HG03342 (cell line): ENCODE measurements around the gene SIRT4.
A peak's percentile ranks its signal among the peaks of the same experiment; 100 is the strongest.
"Not testable (repeated sequence)": the region's sequence is repeated elsewhere in the genome, so short reads cannot be mapped to it uniquely, and the experiment has no call there.

Experiments
- ATAC-seq: cut with Tn5 transposase; IDR thresholded peaks from one replicate; pipeline ENCODE4 v1.9.1; 2021; ENCODE audit warnings: mild to moderate bottlenecking, moderate library complexity; ENCODE audit not compliant: unreplicated experiment

SIRT4 gene, protein sequence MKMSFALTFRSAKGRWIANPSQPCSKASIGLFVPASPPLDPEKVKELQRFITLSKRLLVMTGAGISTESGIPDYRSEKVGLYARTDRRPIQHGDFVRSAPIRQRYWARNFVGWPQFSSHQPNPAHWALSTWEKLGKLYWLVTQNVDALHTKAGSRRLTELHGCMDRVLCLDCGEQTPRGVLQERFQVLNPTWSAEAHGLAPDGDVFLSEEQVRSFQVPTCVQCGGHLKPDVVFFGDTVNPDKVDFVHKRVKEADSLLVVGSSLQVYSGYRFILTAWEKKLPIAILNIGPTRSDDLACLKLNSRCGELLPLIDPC

DNA sequence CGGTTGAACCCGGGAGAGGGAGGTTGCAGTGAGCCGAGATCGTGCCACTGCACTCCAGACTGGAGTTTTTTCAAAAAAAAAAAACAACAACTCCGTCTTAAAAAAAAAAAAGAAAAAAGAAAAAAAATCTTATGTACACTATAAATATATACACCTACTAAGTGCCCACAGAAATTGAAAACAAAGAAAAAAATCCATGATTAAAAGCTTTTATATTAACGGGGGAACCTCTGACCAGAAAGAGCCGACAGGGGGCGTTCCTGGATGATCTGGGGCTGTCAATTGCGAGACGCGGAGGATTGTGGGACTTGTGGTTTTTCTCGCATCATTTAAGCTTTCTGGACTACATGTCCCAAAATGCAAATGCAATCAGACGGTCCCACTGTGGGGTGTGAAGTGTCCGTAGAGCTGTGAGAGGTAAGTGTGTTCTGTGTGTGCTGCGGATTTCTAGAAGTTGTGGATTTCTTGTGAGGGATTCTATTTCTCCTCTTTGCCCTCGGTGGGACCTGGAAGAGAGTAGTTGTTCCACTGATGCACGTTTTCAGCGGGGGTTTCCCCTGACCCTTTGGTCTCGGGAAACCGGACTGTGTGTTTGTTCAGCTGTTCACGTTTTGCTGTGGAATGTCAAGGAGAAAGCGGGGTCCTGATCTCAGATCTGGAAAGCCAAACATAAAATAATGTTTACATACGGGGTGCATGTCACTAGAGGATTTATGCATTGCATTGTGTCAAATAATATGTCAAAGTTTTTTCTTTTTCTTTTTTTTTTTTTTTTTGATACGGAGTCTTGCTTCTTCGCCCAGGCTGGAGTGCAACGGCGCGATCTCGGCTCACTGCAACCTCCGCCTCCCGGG lies at the start of gene SIRT4:
Gene SIRT4 (plus strand): TSS at position 360 of the 854 bp plus-strand sequence. CDS start 1,241 bp downstream, outside the sequence.
- peak; percentile 95 for ATAC-seq

DNA sequence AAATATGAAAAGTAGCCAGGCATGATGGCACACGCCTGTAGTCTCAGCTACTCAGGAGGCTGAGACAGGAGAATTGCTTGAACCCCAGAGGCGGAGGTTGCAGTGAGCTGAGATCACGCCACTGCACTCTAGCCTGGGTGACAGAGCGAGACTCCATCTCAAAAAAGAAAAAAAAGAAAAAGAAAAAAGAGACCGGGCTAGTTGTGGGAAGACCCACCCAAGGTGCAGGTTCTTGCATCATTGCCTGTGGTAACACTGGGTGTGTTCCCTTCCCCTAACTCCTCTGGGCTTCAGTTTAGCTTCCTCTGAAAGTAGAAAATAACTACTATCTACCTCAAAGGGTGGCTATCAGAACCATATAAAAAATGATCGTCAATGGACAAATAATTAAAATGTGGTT lies 48.8 kb upstream of the SIRT4 start:
- ATAC-seq = not testable (repeated sequence)

DNA sequence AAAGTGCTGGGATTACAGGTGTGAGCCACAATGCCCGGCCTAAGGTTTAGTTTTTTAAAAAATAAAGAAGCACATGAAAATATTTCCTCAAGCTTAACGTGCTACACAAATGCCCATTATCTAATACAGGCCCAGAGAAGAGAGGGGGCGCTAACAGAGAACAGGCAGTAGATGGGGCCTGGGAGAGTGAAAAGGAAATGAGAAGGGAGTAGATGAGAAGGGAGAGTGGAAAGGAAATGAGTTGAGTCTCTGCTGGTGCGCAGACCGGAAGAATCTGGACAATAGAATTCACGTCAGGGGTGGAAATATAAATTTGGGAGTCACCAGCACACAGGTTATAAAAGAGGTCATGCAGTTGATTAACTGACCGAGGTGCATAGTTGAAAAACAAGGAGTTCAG lies 47.3 kb upstream of the SIRT4 start:
- no peak for ATAC-seq

DNA sequence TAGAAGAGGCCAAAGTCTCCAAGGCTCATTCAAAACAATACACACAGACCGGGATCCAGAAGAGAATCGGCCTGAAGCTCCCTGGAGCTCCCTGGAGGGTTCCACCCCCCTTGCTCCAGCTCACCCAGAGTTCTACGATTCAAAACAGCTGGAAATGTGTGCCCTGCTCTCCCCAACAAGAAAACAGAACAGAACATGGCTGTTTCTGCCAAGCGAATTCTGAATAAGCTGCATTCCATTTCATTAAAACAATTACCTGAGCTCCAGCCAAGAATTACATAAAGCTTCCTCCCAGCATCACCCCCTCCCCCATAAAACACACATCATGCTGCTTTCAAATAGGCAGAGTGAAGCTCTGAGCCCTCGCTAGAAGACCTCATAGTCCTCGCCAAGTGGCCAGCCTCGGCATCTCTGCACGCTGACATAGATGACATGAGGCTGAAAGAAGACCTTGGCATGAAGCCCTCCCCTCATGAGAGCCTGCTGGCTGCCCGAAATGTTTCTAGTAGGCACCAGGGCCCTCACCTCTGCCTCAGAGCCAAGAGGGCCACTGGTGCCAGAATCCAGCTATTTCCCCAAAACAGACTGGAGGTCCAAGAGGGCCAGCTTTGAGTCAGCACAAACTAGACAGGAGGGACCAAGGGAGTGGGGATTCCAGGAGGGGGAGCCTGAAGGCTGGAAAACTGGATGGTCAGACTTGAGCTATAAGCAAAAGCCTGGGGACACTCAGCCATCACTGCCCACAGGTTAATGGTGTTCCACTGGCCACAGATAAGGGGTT lies 44.9 kb upstream of the SIRT4 start:
- ATAC-seq = no peak

DNA sequence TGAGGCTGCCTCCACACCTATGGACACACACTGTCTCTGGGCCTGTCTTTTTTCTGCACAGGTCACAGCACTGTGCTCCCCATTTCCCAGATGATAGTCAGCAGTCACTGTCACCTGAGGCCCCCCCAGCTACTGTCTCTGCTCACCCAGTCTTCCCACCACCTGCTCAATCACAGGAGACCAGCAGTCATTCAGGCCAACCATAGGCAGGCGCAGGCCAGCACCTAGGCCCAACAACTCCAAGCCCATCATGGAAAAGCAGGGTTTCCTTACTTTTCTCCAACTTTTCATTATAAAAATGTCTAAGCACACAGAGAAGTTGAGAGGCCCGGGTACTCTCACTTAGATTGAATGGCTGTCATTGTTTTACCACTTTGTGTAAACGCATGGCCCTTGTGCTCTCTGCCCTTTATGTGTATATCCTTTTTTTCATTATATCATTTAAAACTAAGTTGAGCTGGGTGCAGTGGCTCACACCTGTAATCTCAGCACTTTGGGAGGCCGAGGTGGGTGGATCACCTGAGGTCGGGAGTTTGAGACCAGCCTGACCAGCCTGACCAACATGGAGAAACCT lies 43.7 kb upstream of the SIRT4 start:
- no peak for ATAC-seq

DNA sequence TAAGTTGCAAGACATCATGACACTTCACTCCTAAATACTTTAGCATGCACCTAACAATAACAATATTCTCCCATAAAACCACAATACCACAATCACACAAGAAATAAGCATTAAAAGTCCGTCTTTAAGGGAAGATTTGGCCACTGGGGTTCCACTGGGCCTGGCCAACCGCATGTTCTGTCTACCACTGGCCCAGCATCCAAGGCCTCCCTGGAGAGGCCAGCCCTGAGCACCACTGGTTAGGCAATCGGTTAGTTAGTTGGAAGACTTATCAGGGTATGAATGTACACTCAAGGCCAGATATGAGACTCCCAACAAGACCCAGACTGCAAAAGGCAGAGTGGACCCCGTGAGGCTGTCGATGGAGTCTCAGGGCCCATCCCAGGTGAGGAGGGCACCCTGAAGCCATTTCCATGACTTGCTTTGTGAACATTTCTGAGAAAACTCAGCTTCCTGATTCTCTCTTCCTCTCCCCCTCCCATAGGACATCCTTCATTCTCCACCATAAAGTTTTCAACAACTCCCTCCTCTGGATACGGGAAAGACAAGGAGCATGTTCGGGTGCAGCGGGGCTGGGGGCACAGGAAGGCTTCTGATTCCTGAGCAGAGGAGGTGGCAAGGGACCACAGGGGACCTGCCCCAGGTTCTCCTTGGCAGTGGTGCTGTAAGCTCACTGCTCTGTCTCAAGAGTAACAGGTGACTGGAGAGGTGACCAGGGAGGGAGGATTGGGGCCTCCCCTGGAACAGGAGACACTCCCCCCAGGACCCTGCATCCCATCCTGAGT lies 42.5 kb upstream of the SIRT4 start:
- no peak for ATAC-seq

DNA sequence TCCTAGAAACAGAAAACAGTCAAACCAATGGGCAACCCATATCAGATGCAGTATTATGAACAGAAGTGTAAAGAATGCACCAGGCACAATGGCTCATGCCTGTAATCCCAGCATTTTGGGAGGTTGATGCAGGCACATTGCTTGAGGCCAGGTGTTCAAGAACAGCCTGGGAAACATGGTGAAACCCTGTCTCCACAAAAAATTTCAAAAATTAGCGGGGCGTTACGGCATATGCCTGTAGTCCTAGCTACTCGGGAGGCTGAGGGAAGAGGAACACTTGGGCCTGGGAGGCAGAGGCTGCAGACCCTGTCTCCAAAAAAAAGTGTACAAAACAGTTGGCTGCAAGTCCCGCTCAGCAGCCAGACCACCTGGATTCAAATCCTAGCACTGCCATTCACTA lies 41.5 kb upstream of the SIRT4 start:
- ATAC-seq = no peak

DNA sequence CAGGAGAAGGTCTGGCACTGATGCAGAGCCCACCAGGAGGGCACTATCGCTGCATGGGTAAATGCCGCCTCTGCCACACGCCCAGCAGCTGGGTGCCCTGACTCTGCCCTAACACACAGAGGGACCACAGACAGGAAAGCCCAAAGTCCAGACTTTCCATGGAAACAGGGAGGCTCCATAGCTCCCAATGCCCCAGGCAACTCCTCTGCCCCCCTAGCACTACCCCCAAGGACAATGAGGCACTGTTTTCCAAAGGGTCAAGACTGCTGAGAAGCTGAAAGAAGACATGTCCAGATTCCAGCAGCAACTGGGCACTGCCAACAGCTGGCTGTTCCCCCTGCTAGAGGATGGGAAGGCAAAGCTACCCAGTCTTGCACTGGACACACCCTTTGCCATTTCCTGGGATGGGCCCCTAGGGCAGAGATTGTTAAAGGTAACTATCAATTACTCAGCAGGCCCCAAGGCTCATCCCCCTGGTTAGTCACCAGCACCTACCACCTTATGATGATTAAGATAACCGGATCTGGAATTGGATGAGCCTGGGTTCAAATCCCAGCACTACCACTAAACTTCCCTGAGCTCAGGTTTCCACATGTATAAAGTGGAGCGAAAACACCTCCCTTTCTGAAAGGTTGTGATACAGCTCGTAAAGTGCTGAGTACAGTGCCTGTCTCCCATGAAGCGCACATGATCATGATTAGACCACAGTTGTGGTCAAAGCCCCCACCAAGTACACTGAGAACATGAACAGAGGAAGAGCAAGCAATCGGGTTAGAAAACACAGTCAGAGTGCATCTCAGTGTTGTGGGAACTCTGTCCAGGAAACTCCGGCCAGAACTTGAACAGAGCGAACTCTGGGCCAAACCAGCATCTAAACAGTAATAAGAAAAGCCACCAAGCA lies 39.9 kb upstream of the SIRT4 start:
- no peak for ATAC-seq

DNA sequence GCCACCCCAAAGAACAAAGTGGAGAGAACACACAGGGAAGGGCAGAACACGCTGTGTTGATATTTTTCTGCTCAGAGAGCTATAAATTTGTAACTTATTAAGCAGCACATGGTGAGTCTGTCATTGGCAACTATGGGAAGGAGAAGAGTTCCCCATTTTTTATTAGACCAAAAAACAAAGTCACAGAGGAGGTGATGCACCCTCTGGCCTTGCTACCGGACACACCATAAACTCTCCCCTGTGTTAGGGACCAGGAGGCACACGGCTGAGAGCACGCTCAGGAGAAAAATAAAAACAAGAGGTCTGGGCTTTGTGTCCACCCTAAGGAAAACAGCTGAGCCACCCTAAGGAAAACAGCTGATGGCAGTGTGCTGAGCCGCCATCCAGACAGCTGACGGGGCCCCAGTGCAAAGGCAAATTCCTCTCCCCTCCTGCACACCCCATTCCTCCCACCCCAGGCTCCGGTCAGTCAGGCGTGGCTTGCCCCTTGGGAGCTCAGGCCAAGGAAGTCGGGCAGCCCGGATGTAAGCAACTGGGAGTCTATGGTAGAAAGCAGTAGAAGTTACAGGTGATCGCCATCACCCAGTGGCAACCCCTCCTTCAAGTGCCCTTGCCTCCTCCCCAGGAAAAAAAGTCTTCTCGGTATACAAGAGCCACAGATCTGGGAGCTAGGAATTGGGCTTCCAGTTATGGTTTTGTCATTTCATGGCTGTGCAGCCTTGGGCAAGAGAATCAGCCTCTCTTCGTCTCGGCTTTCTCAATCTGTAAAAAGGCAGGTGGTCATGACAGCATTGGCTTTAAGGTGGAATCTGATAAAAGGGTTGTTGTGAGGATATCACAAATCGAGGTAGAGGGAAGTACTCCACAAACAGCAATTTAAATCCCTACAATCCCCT lies 39.0 kb upstream of the SIRT4 start:
- no peak for ATAC-seq

DNA sequence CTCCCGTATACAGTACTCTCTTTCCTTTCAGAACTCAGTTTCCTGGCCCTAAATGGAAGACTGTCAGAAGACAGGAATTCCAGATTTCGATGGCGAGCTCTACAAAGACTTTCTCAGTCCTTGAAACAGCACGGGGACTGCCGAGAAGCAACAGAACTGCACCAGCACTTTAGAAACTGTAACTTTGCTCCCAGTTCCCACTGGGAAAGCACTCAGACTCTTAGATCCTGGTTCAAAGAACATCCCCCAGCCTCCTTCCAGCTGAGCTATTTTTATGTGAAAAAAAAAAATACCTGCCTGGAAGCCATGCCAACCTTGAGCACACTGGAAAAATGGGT lies 38.4 kb upstream of the SIRT4 start:
- no peak for ATAC-seq

DNA sequence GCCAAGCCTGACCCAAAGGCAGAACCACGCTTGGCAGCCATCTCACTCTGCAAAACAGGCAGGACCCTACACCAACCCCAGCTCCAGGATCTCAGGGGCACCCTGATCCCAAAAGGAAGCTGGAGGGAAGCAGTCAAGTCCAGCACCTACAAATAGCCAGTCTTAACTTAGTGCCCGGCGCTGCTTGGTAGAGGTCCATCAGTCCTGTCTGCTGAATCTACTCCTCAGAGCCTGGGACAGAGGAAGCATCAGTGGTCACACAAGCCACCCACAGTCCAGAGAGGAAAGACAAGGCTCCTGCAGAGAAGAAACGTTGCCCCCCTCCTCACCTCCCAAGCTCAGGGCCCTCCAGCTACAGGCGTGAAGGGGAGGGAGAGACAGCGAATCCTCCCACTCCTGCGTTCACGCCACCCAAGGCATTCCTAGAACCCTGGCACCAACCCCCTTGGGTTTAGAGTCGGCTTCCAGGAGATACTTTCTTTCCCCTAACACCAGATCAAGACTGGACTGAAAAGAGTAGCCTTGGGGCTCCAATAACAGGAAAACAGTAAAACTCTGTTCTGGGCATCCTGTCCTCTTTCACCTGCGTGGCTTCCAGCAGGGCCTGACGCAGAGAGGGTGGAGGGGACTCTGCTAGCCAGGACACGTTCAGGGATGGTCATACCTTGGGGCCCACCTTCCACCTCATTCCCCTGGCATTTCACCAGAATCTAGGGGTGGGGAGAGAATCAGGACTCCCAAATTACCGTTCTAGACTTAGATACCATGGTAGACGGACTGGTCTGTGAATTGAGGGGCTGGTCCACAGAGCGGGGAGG lies 37.8 kb upstream of the SIRT4 start:
- ATAC-seq = no peak

DNA sequence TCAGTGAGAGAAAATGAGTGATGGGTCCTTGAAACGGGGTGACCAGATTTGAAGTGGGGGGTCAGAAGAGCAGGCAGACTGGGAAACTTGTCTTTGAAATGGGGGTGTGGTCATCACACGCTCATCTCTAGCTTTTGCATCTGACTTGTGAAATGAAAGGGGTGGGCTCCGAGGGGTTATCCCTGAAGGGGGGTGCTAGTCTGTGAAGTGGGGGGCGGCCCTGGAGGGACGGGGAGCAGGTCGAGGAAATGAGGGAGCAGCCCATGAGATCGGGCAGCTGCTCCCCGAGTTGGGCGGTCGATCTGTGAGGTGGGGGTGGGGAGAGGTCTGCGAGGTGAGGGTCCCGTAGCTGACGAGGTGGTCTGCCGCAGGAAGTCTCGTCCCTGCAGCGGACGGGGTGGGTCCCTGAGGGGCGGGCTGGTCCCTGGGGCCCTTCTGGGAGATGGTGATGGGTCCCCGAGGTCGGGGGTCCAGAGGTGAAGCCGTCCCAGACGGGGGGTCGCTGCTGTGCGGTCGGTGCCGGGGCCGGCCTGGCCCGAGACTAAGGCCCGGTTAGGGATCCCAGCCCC lies 37.1 kb upstream of the SIRT4 start:
- no peak for ATAC-seq

DNA sequence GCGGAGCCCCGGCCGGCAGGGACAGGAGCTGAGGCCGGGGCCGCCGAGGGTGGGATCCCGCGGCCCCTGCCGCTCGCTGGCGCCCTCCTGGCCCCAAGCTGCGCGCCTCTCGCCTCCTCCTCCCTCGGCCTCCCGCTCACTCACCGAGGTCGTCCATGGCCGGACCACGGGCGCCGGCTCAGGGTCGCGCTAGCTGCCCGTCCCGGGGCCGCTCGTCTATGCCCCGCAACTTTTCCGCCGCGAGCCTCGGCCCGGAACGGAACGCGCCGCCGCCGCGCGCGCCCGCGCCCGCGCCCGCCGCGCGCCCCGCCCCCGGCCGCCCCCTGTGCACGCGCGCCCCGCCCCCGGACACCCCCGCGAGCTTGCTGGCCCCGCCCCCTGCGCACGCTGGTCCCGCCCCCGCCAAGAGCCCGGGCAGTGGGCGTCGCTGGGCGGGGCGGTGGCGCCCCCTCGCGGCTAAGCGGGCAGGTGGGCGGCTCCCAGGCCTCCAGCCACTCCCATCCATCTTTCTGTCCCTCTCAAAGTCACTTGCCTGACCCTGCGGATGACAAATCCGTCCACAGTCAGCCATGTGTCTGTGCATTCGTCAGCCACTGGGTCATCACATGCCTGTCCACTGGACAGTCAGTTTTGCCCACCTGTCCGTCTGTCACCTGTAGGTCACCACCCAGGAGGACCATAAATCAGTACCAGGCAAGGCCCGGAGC lies 36.5 kb upstream of the SIRT4 start, which contains the start of gene PXN:
Gene PXN (minus strand): TSS at position 258 of the 707 bp plus-strand sequence. CDS start 101 bp downstream, at position 157.
- ATAC-seq = peak; percentile 81

DNA sequence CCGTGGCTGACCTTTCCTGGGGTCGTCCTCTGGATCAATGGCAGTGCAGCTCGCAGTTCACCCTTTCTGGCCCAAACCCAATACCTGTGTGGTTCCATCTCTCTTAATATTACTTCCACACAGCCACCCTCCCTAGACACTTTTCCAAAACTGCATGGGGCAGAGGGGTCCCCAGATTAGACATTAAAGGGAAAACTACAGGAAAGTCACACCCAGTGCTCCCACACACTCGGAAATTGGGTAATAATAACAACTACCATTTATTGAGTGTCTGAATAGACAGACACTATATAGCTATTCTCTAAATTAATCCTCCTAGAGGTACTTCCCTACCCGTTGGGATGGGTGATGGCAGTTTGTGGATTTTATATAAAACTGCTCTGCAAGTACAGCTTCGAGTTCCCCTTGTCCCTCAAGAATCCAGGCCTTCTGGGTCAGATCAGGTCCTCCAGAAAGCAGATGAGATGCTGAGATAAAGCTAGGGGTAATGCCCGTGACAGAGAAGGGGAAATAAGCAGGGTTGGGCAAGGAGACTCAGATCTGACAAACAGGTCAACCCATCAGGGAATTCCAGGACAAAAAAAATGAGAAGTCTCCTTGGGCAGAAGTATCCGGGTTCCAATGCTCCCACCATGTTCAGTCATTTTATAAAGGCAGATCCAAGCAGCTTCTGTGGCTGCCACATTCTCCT lies 35.8 kb upstream of the SIRT4 start:
- no peak for ATAC-seq

DNA sequence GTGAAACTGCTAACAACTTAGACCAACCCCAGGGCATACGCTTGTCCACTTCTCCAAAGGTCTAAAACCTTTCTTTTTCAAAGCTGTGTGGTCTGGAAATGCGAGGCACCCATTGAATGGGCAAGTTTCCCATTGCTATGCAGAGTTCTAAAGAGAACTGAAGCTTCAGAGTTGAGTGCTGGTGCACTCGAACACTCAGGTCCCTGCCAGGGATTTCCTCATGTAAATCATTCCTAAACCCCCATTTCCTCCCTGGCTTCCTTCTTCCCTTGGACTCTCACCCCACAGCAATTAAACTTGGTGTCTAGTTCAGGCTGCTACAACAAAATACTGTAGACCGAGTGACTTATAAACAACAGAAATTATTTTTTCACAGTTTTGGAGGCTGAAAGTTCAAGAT lies 34.4 kb upstream of the SIRT4 start:
- ATAC-seq = no peak

DNA sequence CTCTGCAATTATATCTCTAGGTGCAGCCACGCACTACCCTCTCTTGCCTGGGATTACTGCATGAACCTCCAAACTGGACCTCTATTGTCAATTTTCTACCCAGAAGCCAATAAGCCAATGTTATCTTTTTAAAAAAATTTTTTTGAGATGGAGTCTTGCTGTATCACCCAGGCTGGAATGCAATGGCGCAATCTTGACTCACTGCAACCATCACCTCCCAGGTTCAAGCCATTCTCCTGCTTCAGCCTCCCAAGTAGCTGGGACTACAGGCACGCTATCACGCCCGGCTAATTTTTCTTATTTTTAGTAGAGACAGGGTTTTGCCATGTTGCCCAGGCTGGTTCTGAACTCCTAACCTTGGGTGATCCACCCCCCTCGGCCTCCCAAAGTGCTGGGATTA lies 25.4 kb upstream of the SIRT4 start:
- no peak for ATAC-seq
